ENCODE results near the gene ATP6V0B.
A peak's percentile ranks its signal among the peaks of the same experiment; 100 is the strongest.

ATP6V0B gene

GRCh38 chr1:43974443-43975248 lies at the start of gene ATP6V0B:
Gene ATP6V0B (plus strand): TSS chr1:43974960. CDS start chr1:43975041, 81 bp downstream.
- H3K4me3 ChIP-seq (ENCODE audit: low read depth, low read length) = peak within 1 kb of the TSS; percentile 77
- TF ChIP-seq CTCF (IDR thresholded peaks at IDR 0.05; ENCODE audit: low read depth, low read length, missing control alignments) = peak; percentile 7
- DNase-seq (ENCODE audit: low read depth) = peak; percentile 67

GRCh38 chr1:43925846-43926245 lies 48.9 kb upstream of the ATP6V0B start:
- no peak overlapping the region for H3K4me3 ChIP-seq (ENCODE audit: low read depth, low read length)
- TF ChIP-seq CTCF (IDR thresholded peaks at IDR 0.05; ENCODE audit: low read depth, low read length, missing control alignments) = no peak
- DNase-seq (ENCODE audit: low read depth) = no peak

GRCh38 chr1:43930168-43930948 lies 44.4 kb upstream of the ATP6V0B start:
- TF ChIP-seq CTCF (IDR thresholded peaks at IDR 0.05; ENCODE audit: low read depth, low read length, missing control alignments) = peak; percentile 71
- no peak overlapping the region for H3K4me3 ChIP-seq (ENCODE audit: low read depth, low read length)
- DNase-seq (ENCODE audit: low read depth) = no peak

- H3K4me3 ChIP-seq (ENCODE audit: low read depth, low read length) = no peak overlapping the region
- DNase-seq (ENCODE audit: low read depth) = no peak
- TF ChIP-seq CTCF (IDR thresholded peaks at IDR 0.05; ENCODE audit: low read depth, low read length, missing control alignments) = no peak
These were observed 43.8 kb upstream of the ATP6V0B start for GRCh38 chr1:43930949-43931275.

- no peak overlapping the region for H3K4me3 ChIP-seq (ENCODE audit: low read depth, low read length)
- TF ChIP-seq CTCF (IDR thresholded peaks at IDR 0.05; ENCODE audit: low read depth, low read length, missing control alignments) = no peak
- DNase-seq (ENCODE audit: low read depth) = no peak
These were observed 42.8 kb upstream of the ATP6V0B start for GRCh38 chr1:43931711-43932660.

- H3K4me3 ChIP-seq (ENCODE audit: low read depth, low read length) = no peak overlapping the region
- DNase-seq (ENCODE audit: low read depth) = no peak
- TF ChIP-seq CTCF (IDR thresholded peaks at IDR 0.05; ENCODE audit: low read depth, low read length, missing control alignments) = no peak
These were observed 41.9 kb upstream of the ATP6V0B start for GRCh38 chr1:43932786-43933385.
